Activated CD8-positive, alpha-beta memory T cell treated with anti-CD3 and anti-CD28 coated beads for 48 hours (primary cell): Measurements from ENCODE around the gene EPHB1.

ENCODE experiments used
- DNase-seq, 3 experiments: peaks; one replicate each; pipeline ENCODE4 v3.0.0-alpha.2; 2020; ENCODE audit warnings: low read depth in 2 of 3, low spot score in 2 of 3

EPHB1 gene

GRCh38 chr3:135148398-135149020, 353.4 kb downstream of the EPHB1 start:
- DNase-seq, result no peak

DNA sequence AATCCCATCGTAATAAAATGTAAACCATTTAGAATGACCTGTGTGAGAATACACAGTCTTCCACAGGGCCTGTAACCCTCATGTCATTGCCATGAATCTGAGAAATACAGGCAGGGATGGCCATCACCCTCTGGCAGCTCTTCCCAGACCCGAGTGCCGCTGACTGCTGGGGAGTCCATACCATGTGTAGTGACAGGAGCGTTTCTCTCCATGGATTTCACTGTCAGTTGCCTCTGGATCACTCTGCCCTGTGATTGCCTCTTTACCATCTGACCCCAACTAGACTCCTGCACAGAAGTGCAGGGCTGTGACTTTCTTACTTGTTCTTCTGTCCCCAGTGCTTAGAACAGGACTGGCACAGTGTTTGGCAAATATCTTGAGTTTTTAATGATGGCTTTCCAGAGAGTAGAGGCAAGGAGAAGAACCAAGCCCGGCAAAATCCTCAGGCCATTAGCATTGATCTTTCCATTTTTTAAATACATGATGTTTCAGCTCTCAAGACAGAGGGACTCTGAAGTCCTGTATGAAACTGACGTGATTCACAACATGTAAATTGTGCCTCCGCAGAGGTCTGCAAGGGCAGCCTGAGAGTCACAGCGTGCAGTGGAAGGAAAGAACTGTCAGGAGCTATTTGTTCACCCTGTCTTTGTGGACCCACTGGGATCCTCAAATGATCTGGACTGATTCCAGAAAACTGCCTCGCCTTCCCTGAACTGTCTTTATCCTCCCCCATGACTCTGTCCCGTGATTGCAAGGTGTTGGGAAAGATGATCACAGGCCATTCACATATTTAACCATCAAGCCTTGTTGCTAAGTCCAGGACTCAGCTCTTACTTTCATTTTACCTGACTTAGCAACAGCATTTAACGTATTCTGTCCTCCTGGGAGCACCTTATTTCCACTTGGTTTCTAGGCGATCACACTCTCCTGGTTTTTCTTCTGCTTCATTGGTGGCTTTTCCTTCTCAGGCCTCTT, 354.9 kb downstream of the EPHB1 start:
- DNase-seq, result no peak

DNA sequence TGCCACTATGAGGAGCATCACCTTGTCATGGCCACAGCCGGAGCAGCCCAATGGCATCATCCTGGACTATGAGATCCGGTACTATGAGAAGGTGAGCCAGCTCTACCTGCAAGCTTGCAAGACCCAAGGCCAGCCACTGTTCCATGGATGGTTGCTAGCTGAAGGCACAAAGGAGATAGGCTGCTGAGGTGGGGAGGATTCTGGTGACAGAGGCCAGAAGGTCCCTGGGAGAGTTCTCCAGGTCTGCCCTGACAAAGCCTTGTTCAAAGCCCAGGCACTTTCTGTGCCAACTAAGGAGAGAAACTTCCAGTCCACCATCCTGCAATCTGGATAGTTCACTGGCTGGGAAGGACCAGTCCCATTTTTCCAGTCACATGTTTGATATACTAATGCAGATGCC, 359.1 kb downstream of the EPHB1 start:
- no peak for DNase-seq

DNA sequence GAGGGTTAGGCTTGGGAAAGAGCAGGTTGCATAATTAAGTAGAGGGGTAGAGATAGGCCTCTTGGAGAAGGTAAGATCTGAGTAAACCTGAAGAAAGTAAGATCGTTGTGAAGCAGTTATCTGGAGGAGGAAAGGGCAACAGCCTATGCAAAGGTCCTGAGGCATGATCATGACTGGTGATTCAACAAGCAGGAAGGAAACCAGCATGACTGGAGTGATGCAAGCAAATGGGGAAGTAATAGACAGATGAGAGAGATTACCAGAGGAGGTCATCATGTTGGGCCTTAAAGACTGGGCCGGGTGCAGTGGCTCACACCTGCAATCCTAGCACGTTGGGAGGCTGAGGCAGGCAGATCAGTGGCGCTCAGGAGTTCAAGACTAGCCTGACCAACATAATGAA, 360.2 kb downstream of the EPHB1 start:
- DNase-seq, result no peak

DNA sequence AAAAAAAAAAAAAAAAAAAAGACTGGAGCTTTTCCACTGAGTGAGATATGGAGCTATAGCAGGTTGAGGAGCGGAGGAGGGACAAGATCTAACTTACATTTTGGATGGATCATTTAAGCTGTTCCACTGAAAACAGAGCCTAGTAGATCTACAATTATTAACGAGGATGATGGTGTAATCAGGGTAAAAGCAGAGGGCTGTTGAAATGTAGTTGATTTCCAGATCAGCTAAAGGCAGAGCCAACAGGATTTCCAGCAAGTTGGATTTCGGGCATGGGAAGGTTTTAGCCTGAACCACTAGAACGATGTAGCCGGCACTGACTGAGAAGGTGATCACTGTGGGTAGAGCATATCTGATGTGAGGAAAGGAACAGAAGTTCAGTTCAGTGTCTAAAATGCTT, 360.7 kb downstream of the EPHB1 start:
- no peak for DNase-seq

GRCh38 chr3:135157045-135157740, 362.1 kb downstream of the EPHB1 start:
- no peak for DNase-seq

GRCh38 chr3:135158520-135158919, 363.5 kb downstream of the EPHB1 start:
- DNase-seq, result no peak

GRCh38 chr3:135159681-135160247, 364.7 kb downstream of the EPHB1 start:
- no peak for DNase-seq

DNA sequence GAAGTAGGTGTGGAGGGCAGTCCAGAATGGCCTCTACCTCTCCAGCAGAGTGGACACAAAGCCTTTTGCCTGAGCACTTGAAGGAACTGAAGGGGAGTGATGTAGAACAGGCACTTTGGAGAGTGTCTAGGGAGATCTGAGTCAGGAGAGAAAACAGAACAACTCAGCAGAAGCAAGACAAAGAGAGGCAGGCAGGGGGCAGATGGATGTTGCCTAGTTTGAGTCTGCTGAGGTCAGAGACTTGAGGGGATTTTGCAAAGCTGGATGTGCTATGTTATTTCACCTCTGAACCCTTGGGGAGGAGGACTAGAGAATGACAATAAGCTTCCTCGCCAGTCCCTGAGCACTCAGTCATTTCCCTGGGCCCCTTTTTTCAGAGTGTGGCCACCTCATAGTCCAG, 366.4 kb downstream of the EPHB1 start:
- no peak for DNase-seq

- DNase-seq, result no peak
These were observed 368.6 kb downstream of the EPHB1 start for GRCh38 chr3:135163701-135164100.

- DNase-seq, result no peak
These were observed 370.2 kb downstream of the EPHB1 start for GRCh38 chr3:135165260-135165659.

DNA sequence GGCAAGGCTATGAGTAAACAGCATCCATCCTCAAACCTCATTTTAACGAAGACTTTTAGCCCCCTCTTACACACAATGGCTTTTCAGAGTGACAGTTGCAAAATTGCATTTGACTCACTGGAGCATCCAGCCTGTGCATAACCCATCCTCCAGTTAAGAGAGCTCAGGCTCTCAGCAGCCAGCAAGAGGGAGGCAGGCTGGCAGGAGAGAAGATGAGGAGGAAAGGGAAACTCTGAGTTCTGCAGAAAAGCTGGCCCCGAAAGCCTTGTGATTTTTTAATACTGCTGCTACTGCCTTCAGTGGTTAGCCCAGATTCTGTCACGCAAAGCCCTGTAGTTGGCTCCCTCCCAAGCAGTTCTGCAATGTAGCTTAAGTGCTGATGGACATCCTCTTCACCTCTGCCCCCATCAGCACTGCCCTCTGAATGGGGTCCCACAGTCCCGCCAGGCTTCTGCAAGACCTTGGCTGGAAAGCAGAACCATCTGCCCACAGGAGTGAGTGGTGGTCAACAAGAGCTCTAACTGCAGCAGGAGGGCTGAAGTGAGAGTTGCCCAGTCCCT, 371.3 kb downstream of the EPHB1 start:
- DNase-seq, result no peak

DNA sequence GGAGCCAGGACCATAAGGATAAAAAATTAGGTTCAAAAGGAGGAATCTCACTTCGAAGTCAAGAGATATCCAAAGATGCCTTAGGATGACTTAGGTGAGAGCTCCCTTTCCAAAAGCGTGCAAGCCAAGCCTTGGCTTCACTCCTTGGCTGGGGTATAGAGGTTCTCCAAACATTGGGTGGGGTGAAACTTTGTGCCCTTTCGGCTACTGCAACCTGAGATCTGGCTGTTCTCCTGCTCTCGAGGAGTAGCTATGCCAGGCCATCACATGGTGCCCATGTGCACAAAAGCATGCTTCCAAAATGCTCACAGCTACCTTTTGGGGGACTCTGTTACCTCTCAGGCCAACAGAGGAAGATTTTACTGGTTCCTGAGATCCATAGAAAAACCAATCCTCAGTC, 373.8 kb downstream of the EPHB1 start:
- DNase-seq, result no peak

GRCh38 chr3:135169651-135170050, 374.6 kb downstream of the EPHB1 start:
- DNase-seq, result no peak

- no peak for DNase-seq
These were observed 375.7 kb downstream of the EPHB1 start for GRCh38 chr3:135170732-135171131.

DNA sequence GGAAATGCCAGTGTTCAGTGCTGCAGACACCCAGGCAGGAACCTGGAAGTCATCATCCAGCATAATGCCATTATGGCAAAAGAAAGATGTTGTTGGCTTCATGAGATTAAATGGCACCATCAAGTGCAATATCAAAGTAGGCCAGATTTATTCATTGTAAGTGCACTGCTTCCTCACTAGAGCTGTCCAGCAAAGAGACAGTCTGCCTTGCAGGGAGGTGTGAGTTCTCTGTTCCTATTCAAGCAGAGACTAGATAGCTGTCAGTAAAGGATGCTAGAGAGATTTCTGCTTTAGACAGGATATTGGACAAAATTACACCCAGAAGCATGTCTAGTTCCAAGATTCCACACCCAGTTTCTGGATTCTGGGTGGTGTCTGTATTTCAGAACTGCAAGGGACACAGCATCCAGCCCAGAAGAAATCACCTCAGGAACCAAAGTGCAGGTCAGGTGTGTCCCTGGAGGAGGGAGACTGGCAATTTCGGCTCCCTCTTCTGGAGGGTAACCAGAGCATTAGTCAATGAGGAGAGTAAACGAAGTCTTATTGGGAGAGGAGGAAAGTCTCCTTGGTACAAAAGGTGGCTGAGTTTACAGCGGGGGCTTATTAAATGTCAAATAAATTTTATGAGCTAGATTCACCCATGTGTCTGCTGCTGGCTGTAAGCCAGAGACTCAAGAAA, 377.3 kb downstream of the EPHB1 start:
- DNase-seq, result no peak

- no peak for DNase-seq
These were observed 380.7 kb downstream of the EPHB1 start for GRCh38 chr3:135175728-135176277.

GRCh38 chr3:135176881-135177280, 381.8 kb downstream of the EPHB1 start:
- DNase-seq, result no peak

DNA sequence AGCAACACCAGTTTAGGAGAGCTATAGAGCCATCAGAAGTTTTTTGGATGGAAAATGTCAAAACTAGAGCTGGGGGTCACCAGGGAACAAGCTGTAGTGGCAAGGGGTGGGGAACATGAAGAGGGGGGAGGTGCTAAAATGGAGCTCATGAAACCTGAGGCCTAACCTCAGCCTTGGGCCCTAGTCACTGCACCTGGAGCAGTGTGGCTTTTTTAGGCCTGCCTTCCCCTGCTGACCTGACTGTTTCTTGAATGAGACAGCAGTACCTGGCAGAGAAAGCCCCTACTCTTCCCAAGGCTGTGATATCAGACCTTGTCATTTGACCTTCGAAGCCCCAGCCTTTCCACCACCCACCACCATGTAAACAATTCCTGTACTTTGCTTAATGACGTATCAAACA, 383.5 kb downstream of the EPHB1 start:
- DNase-seq, result no peak

DNA sequence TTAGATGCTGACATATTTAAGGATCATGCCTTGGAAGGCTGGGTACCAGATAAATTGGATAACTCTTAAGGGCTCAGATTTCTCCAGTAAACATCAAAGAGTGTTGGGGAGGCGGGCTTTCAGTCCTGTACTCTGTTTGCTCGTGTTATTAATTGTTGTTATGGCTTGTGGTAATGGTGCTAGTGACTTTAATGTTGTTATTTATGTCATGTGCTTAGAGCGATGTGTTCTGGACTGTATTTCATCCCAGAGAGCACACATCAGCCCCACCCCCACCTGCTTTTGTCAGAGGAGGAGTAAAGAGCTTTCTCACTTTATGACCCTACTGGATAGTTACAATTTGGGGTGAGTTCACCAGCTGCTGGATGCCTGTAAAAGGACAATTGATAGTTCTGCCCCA, 386.3 kb downstream of the EPHB1 start:
- no peak for DNase-seq
